Uterus (tissue), 4 donors: ENCODE measurements around the gene CASP4. TPM values are rescaled to one million over a fixed set of nuclear protein-coding genes. Genes with fewer than 3 reads are reported as not detected.

Experiments
- DNase-seq, 2 donors: peaks; one replicate each; pipeline ENCODE4 v3.0.0-alpha.2; 2019 to 2020
- H3K27ac ChIP-seq, 2 donors: fragments of 200-600 bp; sonication (generic); 1 replicate in 1 of 2; 2 replicates in 1 of 2; pipeline ENCODE4 v1.5.1; 2016 to 2018
- H3K27me3 ChIP-seq, 2 donors: fragments of 200-600 bp; sonication (generic); one replicate each; pipeline ENCODE4 v1.5.1; 2018 to 2019; ENCODE audit warnings: control low read depth in 1 of 2
- H3K36me3 ChIP-seq, 2 donors: fragments of 200-600 bp; sonication (generic); one replicate each; pipeline ENCODE4 v1.5.1; 2019; ENCODE audit warnings: control low read depth in 1 of 2
- H3K4me1 ChIP-seq, 2 donors: fragments of 200-600 bp; sonication (generic); one replicate each; pipeline ENCODE4 v1.5.1; 2018 to 2019; ENCODE audit warnings: control low read depth in 1 of 2
- H3K4me3 ChIP-seq, 2 donors: fragments of 200-600 bp; sonication (generic); 1 replicate in 1 of 2; 2 replicates in 1 of 2; pipeline ENCODE4 v1.5.1; 2018 to 2019; ENCODE audit warnings: mild to moderate bottlenecking in 1 of 2
- H3K9me3 ChIP-seq, 2 donors: fragments of 200-600 bp; sonication (generic); one replicate each; pipeline ENCODE4 v1.5.1; 2019; ENCODE audit warnings: control low read depth in 1 of 2
- CTCF ChIP-seq, 4 experiments: fragments of 200-600 bp in 2 of 4; fragments of 450-650 bp in 2 of 4; sonication (generic) in 2 of 4; IDR thresholded peaks; one replicate each; pipeline ENCODE4 v1.5.1; 2016 to 2019; ENCODE audit warnings: antibody characterized with exemption in 4 of 4, mild to moderate bottlenecking in 2 of 4, moderate library complexity in 1 of 4
- POLR2A ChIP-seq, 2 donors: fragments of 450-650 bp; IDR thresholded peaks; one replicate each; pipeline ENCODE4 v1.6.1; 2016; ENCODE audit warnings: antibody characterized with exemption in 2 of 2, mild to moderate bottlenecking in 1 of 2, moderate library complexity in 1 of 2
- intact Hi-C: fragments of 100-400 bp; cut with DNase I; formaldehyde crosslinking; loops from one replicate; pipeline ENCODE4 v1.15.1; 2023; ENCODE audit warnings: low total_unique reads
- total RNA-seq, 4 donors: library from RNA; depleted of rRNA in 3 of 4; stranded (reverse); fragments of >200 nt in 3 of 4; gene quantifications; one replicate each; pipeline versions ENCODE4 v1.1.0 to v1.2.4, GENCODE V29; 2014 to 2023
- donor health status: DM: yes; HTN: yes; CAD: no.

CASP4 gene
- total RNA-seq, 4 donors from 2014 or later: 39.4 to 67.1 (median 59.8) TPM

- DNase-seq: no peak
- Histone ChIP-seq H3K36me3 (no peaks in the 10 kb centered on the region), H3K4me3 (no peak overlapping the region), H3K9me3 (no peaks in the 10 kb centered on the region), H3K4me1 (no peaks in the 10 kb centered on the region), H3K27me3 (no peaks in the 10 kb centered on the region), H3K27ac (no peak overlapping the region)
- intact Hi-C loops: no loop called here
- no peak for TF ChIP-seq POLR2A (IDR thresholded peaks at IDR 0.05)
- TF ChIP-seq CTCF (IDR thresholded peaks at IDR 0.05): no peak
Measured at GRCh38 chr11:105000797-105001196, 32.4 kb upstream of the CASP4 start.

GRCh38 chr11:105000167-105000566 lies 31.8 kb upstream of the CASP4 start:
- Histone ChIP-seq H3K36me3 (no peaks in the 10 kb centered on the region), H3K27ac (no peak overlapping the region), H3K4me3 (no peak overlapping the region), H3K4me1 (no peaks in the 10 kb centered on the region), H3K27me3 (no peaks in the 10 kb centered on the region), H3K9me3 (no peaks in the 10 kb centered on the region)
- TF ChIP-seq CTCF (IDR thresholded peaks at IDR 0.05) (no peak), POLR2A (IDR thresholded peaks at IDR 0.05) (no peak)
- no peak for DNase-seq
- intact Hi-C loops: no loop called here

- intact Hi-C loops: no loop called here
- Histone ChIP-seq H3K4me1 (no peaks in the 10 kb centered on the region), H3K27ac (no peak overlapping the region), H3K9me3 (no peaks in the 10 kb centered on the region), H3K27me3 (no peaks in the 10 kb centered on the region), H3K4me3 (no peak overlapping the region), H3K36me3 (no peaks in the 10 kb centered on the region)
- DNase-seq: no peak
- TF ChIP-seq CTCF (IDR thresholded peaks at IDR 0.05) (no peak), POLR2A (IDR thresholded peaks at IDR 0.05) (no peak)
Measured at GRCh38 chr11:104999721-105000120, 31.3 kb upstream of the CASP4 start.

- DNase-seq: no peak
- no peaks in the 10 kb centered on the region for H3K27me3 ChIP-seq
- TF ChIP-seq CTCF (IDR thresholded peaks at IDR 0.05) (no peak), POLR2A (IDR thresholded peaks at IDR 0.05) (no peak)
- no peak overlapping the region for H3K4me3 ChIP-seq
- no peaks in the 10 kb centered on the region for H3K36me3 ChIP-seq
- intact Hi-C loops: no loop called here
- H3K27ac ChIP-seq: no peak overlapping the region
- no peaks in the 10 kb centered on the region for H3K9me3 ChIP-seq
- no peaks in the 10 kb centered on the region for H3K4me1 ChIP-seq
Measured at GRCh38 chr11:104997288-104997687, 28.9 kb upstream of the CASP4 start.

GRCh38 chr11:104995001-104995408 lies 26.6 kb upstream of the CASP4 start:
- no peak for DNase-seq
- TF ChIP-seq CTCF (IDR thresholded peaks at IDR 0.05): no peak
- no peak for TF ChIP-seq POLR2A (IDR thresholded peaks at IDR 0.05)

More at GRCh38 chr11:104995001-104995408, 26.6 kb upstream of the CASP4 start:
- Histone ChIP-seq H3K4me1 (no peaks in the 10 kb centered on the region), H3K9me3 (no peaks in the 10 kb centered on the region), H3K27ac (no peak overlapping the region), H3K27me3 (no peaks in the 10 kb centered on the region), H3K4me3 (no peak overlapping the region), H3K36me3 (no peaks in the 10 kb centered on the region)
- intact Hi-C loops: no loop called here
